ENCODE results near the gene FAM13C. TPM values are rescaled to one million over a fixed set of nuclear protein-coding genes. Genes with fewer than 3 reads are reported as not detected.
A peak's percentile ranks its signal among the peaks of the same experiment; 100 is the strongest.

The FAM13C gene
- total RNA-seq, 1 donor from 2014 or later = not detected

DNA sequence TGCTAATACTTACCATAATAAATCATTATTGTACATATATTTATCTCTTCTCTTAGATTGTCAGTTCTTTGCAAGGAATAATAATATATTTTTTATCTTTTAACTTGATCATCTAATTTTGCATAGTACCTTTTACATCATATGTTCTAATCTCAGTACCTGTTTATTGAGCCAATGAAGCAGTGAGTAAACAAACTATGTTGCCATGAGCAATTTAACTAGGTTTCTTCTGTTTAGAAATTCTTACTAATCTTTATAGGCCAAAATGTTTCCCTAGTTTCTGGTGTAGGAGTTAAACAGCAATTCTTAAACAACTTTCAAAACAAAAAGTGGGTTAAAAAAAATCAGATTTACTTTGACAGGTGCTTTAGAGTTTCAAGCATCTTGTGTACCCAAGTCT, 124.6 kb downstream of the FAM13C start:
- TF ChIP-seq, protein P1, sequence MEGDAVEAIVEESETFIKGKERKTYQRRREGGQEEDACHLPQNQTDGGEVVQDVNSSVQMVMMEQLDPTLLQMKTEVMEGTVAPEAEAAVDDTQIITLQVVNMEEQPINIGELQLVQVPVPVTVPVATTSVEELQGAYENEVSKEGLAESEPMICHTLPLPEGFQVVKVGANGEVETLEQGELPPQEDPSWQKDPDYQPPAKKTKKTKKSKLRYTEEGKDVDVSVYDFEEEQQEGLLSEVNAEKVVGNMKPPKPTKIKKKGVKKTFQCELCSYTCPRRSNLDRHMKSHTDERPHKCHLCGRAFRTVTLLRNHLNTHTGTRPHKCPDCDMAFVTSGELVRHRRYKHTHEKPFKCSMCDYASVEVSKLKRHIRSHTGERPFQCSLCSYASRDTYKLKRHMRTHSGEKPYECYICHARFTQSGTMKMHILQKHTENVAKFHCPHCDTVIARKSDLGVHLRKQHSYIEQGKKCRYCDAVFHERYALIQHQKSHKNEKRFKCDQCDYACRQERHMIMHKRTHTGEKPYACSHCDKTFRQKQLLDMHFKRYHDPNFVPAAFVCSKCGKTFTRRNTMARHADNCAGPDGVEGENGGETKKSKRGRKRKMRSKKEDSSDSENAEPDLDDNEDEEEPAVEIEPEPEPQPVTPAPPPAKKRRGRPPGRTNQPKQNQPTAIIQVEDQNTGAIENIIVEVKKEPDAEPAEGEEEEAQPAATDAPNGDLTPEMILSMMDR (conservative IDR thresholded peaks at IDR 0.05; ENCODE audit: low read depth, low read length) = no peak
- H3K4me3 ChIP-seq (ENCODE audit: low read depth, low read length) = no peak overlapping the region
- DNase-seq (ENCODE audit: low read depth) = no peak

DNA sequence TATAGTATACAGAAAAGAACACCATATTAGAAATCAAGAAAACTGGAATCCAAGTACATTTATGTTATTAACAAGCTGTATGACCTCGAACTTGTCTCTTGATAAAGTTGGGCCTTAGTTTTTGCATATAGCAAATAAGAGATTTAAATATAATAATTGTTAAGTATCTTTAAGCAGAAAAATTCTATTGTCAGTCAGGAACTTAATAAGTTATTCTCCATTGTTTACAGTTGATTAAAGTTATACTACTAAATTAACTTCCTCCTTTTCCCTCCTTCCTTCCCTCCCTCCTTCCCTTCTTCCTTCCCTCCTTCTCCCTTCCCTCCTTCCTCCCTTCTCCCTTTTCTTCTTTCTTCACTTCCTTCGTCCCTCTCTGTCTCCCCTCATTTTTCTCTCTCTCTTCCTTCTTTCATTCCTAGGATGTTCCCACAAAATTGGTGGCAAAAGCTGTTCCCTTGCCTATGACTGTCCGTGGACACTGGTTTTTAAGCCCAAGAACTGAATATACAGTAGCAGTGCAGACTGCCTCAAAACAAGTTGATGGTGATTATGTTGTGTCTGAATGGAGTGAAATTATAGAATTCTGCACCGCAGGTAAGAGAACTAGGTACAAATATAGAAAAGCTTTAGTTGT, 126.2 kb downstream of the FAM13C start:
- H3K4me3 ChIP-seq (ENCODE audit: low read depth, low read length) = no peak overlapping the region
- TF ChIP-seq, protein P1 (conservative IDR thresholded peaks at IDR 0.05; ENCODE audit: low read depth, low read length) = no peak
- no peak for DNase-seq (ENCODE audit: low read depth)

DNA sequence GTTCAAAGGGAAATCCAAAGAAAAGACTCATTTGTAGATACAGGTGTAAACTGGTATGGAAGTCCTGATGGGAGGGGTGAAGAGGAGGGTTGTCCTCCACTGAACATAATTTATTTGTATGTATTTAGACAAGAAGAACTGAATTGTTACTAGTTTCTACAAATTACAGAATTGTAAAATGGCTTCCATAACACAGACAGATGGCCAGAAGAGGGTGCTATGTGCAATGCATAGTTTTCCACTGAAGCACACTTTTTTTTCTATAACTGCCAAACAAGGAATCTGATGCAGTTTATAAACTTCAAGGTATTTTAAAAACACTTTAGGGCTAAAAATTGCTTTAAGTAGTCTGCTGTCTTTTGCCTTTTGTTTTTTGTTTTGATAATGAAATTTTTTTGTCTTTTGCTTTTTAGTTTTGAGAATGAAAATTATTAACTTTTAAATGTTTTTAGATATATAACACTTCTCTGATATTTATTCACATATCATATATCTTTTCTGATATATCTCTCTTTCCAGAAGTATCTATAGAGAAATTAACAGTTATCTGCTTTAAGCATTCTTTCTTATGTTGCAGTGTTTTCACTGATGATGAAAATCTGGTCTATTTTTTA, 127.4 kb downstream of the FAM13C start:
- no peak overlapping the region for H3K4me3 ChIP-seq (ENCODE audit: low read depth, low read length)
- no peak for DNase-seq (ENCODE audit: low read depth)
- TF ChIP-seq, protein P1 (conservative IDR thresholded peaks at IDR 0.05; ENCODE audit: low read depth, low read length) = peak; percentile 83

DNA sequence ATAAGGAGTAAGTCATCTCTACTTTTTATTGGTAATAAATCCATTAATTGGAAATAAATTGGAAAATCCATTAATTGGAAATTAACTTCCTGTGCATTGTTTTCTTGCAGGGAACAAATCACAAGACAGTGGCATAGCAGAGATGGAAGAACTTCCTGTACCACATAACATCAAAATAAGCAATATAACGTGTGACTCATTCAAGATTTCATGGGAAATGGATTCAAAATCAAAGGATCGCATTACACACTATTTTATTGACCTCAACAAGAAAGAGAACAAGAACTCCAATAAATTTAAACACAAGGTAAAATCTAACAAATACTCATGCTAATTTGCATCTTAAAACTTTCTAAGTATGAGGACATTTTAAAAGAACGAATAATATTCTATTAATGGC, 128.2 kb downstream of the FAM13C start:
- DNase-seq (ENCODE audit: low read depth) = no peak
- H3K4me3 ChIP-seq (ENCODE audit: low read depth, low read length) = no peak overlapping the region
- TF ChIP-seq, protein P1 (conservative IDR thresholded peaks at IDR 0.05; ENCODE audit: low read depth, low read length) = no peak

DNA sequence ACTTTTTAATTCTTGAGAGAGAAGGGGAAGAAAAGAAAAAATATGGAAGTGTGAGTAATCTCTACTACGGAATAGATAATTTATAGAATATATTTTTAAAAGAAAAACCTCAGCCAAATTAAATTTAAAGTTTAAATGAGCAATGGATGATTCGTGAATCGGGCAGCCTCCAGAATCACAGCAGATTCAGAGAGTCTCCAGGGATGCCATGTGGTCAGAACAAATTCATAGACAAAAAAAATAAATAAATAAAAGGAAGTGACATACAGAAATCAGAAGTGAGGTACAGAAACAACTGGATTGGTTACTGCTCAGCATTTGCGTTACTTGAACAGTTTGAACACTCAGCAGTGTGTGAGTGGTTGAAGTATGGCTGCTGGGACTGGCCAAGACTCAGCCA, 132.9 kb downstream of the FAM13C start:
- TF ChIP-seq, protein P1 (conservative IDR thresholded peaks at IDR 0.05; ENCODE audit: low read depth, low read length) = no peak
- no peak overlapping the region for H3K4me3 ChIP-seq (ENCODE audit: low read depth, low read length)
- no peak for DNase-seq (ENCODE audit: low read depth)

DNA sequence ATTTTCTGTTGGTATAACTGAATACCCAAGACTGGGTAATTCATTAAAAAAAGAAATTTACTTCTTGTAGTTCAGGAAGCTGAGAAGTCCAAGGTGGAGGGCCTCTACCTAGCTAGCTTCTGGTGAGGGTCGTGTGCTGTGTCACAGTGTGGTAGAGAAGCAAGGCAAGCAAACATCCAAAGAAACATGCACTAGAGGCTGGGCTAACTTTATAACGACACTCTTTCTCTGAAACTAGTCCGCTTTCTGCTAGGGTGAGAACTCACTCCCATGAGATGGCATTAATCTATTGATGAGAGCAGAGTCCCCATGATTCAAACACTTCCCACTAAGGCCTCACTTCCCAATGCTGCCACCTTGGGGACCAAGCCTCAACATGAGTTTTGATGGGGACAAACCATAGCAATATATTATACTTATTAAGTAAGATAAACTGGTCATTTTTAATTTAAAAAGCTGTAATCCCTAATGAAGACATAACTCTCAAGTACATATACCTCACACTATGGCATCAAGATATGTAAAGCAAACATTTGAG, 135.1 kb downstream of the FAM13C start:
- DNase-seq (ENCODE audit: low read depth) = no peak
- H3K4me3 ChIP-seq (ENCODE audit: low read depth, low read length) = no peak overlapping the region
- TF ChIP-seq, protein P1 (conservative IDR thresholded peaks at IDR 0.05; ENCODE audit: low read depth, low read length) = peak; percentile 28

Data from epithelial cell of proximal tubule (primary cell).